Activated CD4-positive, CD25-positive, alpha-beta regulatory T cell (primary cell): ENCODE measurements around the gene HSPB1.
"Not testable (repeated sequence)": the region's sequence is repeated elsewhere in the genome, so short reads cannot be mapped to it uniquely, and the experiment has no call there.

Source experiments
- DNase-seq, 4 experiments: peaks; one replicate each; lab custom pipeline; 2025; lab: John Stamatoyannopoulos, UW

Gene HSPB1

GRCh38 chr7:76281706-76282343 is 20.6 kb upstream of the HSPB1 start:
- DNase-seq: no peak

GRCh38 chr7:76282344-76283253 is 19.9 kb upstream of the HSPB1 start:
- no peak for DNase-seq

GRCh38 chr7:76283254-76284159 is 19.0 kb upstream of the HSPB1 start:
- no peak for DNase-seq

- no peak for DNase-seq
Measured at GRCh38 chr7:76285604-76286374, 16.7 kb upstream of the HSPB1 start.

GRCh38 chr7:76286842-76287403 is 15.6 kb upstream of the HSPB1 start:
- DNase-seq: no peak

GRCh38 chr7:76290847-76291350 is 11.6 kb upstream of the HSPB1 start:
- DNase-seq: not testable (repeated sequence)

GRCh38 chr7:76291351-76292212 is 10.9 kb upstream of the HSPB1 start:
- peak; percentile 53 to 81 (median 68) for DNase-seq

- no peak for DNase-seq
Measured at GRCh38 chr7:76292213-76292573, 10.3 kb upstream of the HSPB1 start.

- not testable (repeated sequence) for DNase-seq
Measured at GRCh38 chr7:76292911-76293310, 9.6 kb upstream of the HSPB1 start.

GRCh38 chr7:76293407-76293901 is 9.0 kb upstream of the HSPB1 start:
- no peak for DNase-seq

GRCh38 chr7:76294344-76295024 is 8.0 kb upstream of the HSPB1 start:
- DNase-seq: no peak

- no peak for DNase-seq
Measured at GRCh38 chr7:76296743-76297740, 5.4 kb upstream of the HSPB1 start.

GRCh38 chr7:76300166-76300731 is 2.2 kb upstream of the HSPB1 start:
- no peak for DNase-seq

- no peak for DNase-seq
Measured at GRCh38 chr7:76301000-76301399, 1.5 kb upstream of the HSPB1 start.

GRCh38 chr7:76303202-76304147 is 1.0 kb downstream of the HSPB1 start:
- peak; percentile 42 to 65 (median 54) for DNase-seq

GRCh38 chr7:76304888-76305375 is 2.5 kb downstream of the HSPB1 start:
- DNase-seq: no peak
